H9 (cell line): ENCODE data around the gene TGFBR3L. TPM values are rescaled to one million over a fixed set of nuclear protein-coding genes. Genes with fewer than 3 reads are reported as not detected.

Experiments
- DNase-seq: peaks from one replicate; pipeline ENCODE4 v3.0.0-alpha.2; 2017
- H2AFZ ChIP-seq: one replicate; pipeline ENCODE4 v1.6.1; 2013; ENCODE audit warnings: mild to moderate bottlenecking, low read length, control low read depth, moderate library complexity
- H2AK5ac ChIP-seq: 2 replicates; pipeline ENCODE4 v1.6.1; 2013; ENCODE audit warnings: low read length, control low read depth, mixed read lengths; ENCODE audit not compliant: insufficient read length
- H2BK120ac ChIP-seq: one replicate; pipeline ENCODE4 v1.6.1; 2013; ENCODE audit warnings: low read depth, mild to moderate bottlenecking, low read length, control low read depth, inconsistent platforms; ENCODE audit not compliant: poor library complexity, severe bottlenecking
- H2BK12ac ChIP-seq: 2 replicates; pipeline ENCODE4 v1.6.1; 2013; ENCODE audit warnings: low read length, control low read depth, mixed read lengths, low read depth; ENCODE audit not compliant: insufficient read length
- H2BK15ac ChIP-seq: 2 replicates; pipeline ENCODE4 v1.6.1; 2013; ENCODE audit warnings: low read depth, low read length, control low read depth
- H2BK20ac ChIP-seq: one replicate; pipeline ENCODE4 v1.6.1; 2013; ENCODE audit warnings: low read depth, mild to moderate bottlenecking, low read length, control low read depth, inconsistent platforms; ENCODE audit not compliant: poor library complexity, severe bottlenecking
- H2BK5ac ChIP-seq: 2 replicates; pipeline ENCODE4 v1.6.1; 2013; ENCODE audit warnings: low read length, control low read depth, mixed read lengths; ENCODE audit not compliant: insufficient read length
- H3K14ac ChIP-seq: 2 replicates; pipeline ENCODE4 v1.6.1; 2013; ENCODE audit warnings: low read length, control low read depth; ENCODE audit not compliant: insufficient read depth
- H3K18ac ChIP-seq: 2 replicates; pipeline ENCODE4 v1.6.1; 2013; ENCODE audit warnings: low read depth, mild to moderate bottlenecking, mixed read lengths, low read length, control low read depth; ENCODE audit not compliant: insufficient read length
- H3K23ac ChIP-seq: 2 replicates; pipeline ENCODE4 v1.6.1; 2013; ENCODE audit warnings: low read length, control low read depth, mixed read lengths, low read depth; ENCODE audit not compliant: insufficient read length
- H3K23me2 ChIP-seq: 2 replicates; pipeline ENCODE4 v1.6.1; 2013; ENCODE audit warnings: low read depth, mild to moderate bottlenecking, mixed read lengths, low read length, control low read depth; ENCODE audit not compliant: insufficient read length, poor library complexity, severe bottlenecking
- H3K27ac ChIP-seq: 2 replicates; pipeline ENCODE4 v1.5.1; 2013; ENCODE audit warnings: low read length, control low read depth, mixed read lengths, low read depth; ENCODE audit not compliant: insufficient read length
- H3K27me3 ChIP-seq: 2 replicates; pipeline ENCODE4 v1.6.1; 2013; ENCODE audit warnings: low read length, control low read depth, inconsistent platforms; ENCODE audit not compliant: insufficient read depth
- H3K4ac ChIP-seq: 2 replicates; pipeline ENCODE4 v1.6.1; 2013; ENCODE audit warnings: low read depth, mild to moderate bottlenecking, control low read depth, inconsistent platforms, low read length, moderate library complexity
- H3K4me1 ChIP-seq: 2 replicates; pipeline ENCODE4 v1.6.1; 2013; ENCODE audit warnings: low read length, control low read depth, inconsistent platforms; ENCODE audit not compliant: insufficient read depth
- H3K4me2 ChIP-seq: 2 replicates; pipeline ENCODE4 v1.6.1; 2013; ENCODE audit warnings: low read length, control low read depth, mixed read lengths; ENCODE audit not compliant: insufficient read length, insufficient read depth
- H3K56ac ChIP-seq: 2 replicates; pipeline ENCODE4 v1.6.1; 2013; ENCODE audit warnings: low read depth, mild to moderate bottlenecking, mixed read lengths, low read length, control low read depth; ENCODE audit not compliant: insufficient read length
- H3K79me1 ChIP-seq: 2 replicates; pipeline ENCODE4 v1.6.1; 2013; ENCODE audit warnings: low read depth, mild to moderate bottlenecking, moderate library complexity, low read length, control low read depth, inconsistent platforms; ENCODE audit not compliant: insufficient read depth, poor library complexity, severe bottlenecking
- H3K79me2 ChIP-seq: 2 replicates; pipeline ENCODE4 v1.6.1; 2013; ENCODE audit warnings: low read length, control low read depth, inconsistent platforms; ENCODE audit not compliant: insufficient read depth
- H3K9ac ChIP-seq: 2 replicates; pipeline ENCODE4 v1.6.1; 2013; ENCODE audit warnings: low read length, control low read depth, mixed read lengths; ENCODE audit not compliant: insufficient read length; ENCODE audit errors: extremely low read depth
- H3K9me3 ChIP-seq: one replicate; pipeline ENCODE4 v1.6.1; 2013; ENCODE audit warnings: low read depth, low read length, inconsistent platforms; ENCODE audit not compliant: control insufficient read depth
- H3T11ph ChIP-seq: one replicate; pipeline ENCODE4 v1.6.1; 2013; ENCODE audit warnings: mild to moderate bottlenecking, low read length, control low read depth, inconsistent platforms
- H4K20me1 ChIP-seq: one replicate; pipeline ENCODE4 v1.6.1; 2013; ENCODE audit not compliant: control insufficient read depth, insufficient read length, insufficient read depth
- H4K5ac ChIP-seq: 2 replicates; pipeline ENCODE4 v1.6.1; 2013; ENCODE audit warnings: low read depth, mild to moderate bottlenecking, mixed read lengths, low read length, control low read depth; ENCODE audit not compliant: insufficient read length
- H4K8ac ChIP-seq: replicated peaks from 2 replicates; pipeline ENCODE4 v1.6.1; 2013; ENCODE audit warnings: low read length, control low read depth, mixed read lengths, low read depth; ENCODE audit not compliant: insufficient read length
- H4K91ac ChIP-seq: 2 replicates; pipeline ENCODE4 v1.6.1; 2013; ENCODE audit warnings: low read depth, mild to moderate bottlenecking, moderate library complexity, mixed read lengths, low read length, control low read depth; ENCODE audit not compliant: insufficient read length
- H3K27ac Mint-ChIP-seq, 3 experiments: 2 replicates in 2 of 3; 3 replicates in 1 of 3; pipeline ENCODE4 v1.8.0; 2020 to 2021; ENCODE audit warnings: mixed read lengths in 3 of 3, mild to moderate bottlenecking in 1 of 3, moderate library complexity in 1 of 3
- H3K27me3 Mint-ChIP-seq: 2 replicates; pipeline ENCODE4 v1.8.0; 2021; ENCODE audit warnings: low read depth, mild to moderate bottlenecking, moderate library complexity, mixed read lengths
- H3K36me3 Mint-ChIP-seq, 3 experiments: 2 replicates in 2 of 3; 3 replicates in 1 of 3; pipeline ENCODE4 v1.8.0; 2020 to 2021; ENCODE audit warnings: low read depth in 3 of 3, mixed read lengths in 3 of 3; ENCODE audit not compliant: insufficient read depth in 1 of 3
- H3K4me1 Mint-ChIP-seq, 2 experiments: 2 replicates each; pipeline ENCODE4 v1.8.0; 2020; ENCODE audit warnings: mixed read lengths in 2 of 2
- H3K4me3 Mint-ChIP-seq, 2 experiments: 2 replicates in 1 of 2; 3 replicates in 1 of 2; pipeline ENCODE4 v1.8.0; 2020 to 2021; ENCODE audit warnings: mild to moderate bottlenecking in 2 of 2, mixed read lengths in 2 of 2, moderate library complexity in 1 of 2
- H3K9me3 Mint-ChIP-seq, 2 experiments: 2 replicates in 1 of 2; 3 replicates in 1 of 2; pipeline ENCODE4 v1.8.0; 2020; ENCODE audit warnings: mild to moderate bottlenecking in 2 of 2, mixed read lengths in 2 of 2, moderate library complexity in 1 of 2
- WGBS: extraction: QIAGEN DNeasy Blood & Tissue Kit; methylation state at CpG from one replicate; pipeline ENCODE4 v1.1.7; 2013; ENCODE audit warnings: missing lambda C conversion rate, low lambda C conversion rate, mixed read lengths; ENCODE audit not compliant: insufficient read length; ENCODE audit errors: extremely low coverage; 5-methylcytosine and 5-hydroxymethylcytosine counted together
- total RNA-seq: library from RNA; stranded (reverse); gene quantifications from 2 replicates; pipeline ENCODE4 v1.2.1, GENCODE V29; 2021
- TF ChIP-seq, protein P1 (sequence below): fragments of 200-600 bp; sonication (generic); conservative IDR thresholded peaks from 3 replicates; pipeline ENCODE4 v1.8.0; 2021; ENCODE audit warnings: antibody characterized with exemption, mild to moderate bottlenecking

The TGFBR3L gene
- total RNA-seq, 1 experiment from 2014 or later: 5.5 TPM

DNA sequence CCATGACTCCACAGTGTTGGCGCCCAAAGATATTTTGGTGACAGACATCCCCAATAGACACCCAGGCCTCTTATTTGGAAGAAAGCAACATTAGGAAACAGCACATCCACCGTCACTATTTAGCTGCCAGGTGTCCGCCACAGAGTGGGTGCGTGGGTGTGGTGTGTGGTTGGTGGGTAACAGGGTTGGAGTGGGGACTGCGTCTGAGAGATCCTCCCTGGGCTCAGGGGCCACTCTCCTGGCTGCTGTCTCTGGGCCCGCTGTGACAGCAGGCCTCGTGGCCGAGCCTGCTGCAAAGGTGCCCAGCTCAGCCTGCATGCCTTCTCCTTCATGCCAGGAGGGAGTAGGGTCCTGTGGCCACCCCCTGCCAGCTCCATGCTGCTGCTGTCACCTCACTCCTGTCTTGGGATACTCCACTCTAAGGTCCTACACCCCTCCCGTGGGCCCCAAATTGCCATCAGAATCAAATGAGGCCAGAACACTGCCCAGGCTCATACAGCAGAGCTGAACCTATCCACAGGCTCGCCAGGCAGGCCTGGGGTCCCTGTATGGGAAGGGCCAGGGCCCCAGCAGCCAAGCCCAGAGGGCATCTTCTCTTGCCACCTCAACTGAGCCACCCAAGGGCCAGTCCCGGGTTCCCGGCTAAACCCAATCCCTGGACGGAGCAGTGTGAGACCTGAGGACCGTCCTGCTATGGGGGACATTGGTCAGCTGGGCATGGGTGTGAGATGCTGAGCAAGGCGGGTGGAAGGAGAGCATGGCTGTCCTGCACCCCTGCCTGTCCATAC, 53.6 kb downstream of the TGFBR3L start:
- H3K18ac ChIP-seq: no peak overlapping the region
- Mint-ChIP-seq H3K9me3 (no peaks in the 10 kb centered on the region), H3K4me1 (peaks cover 17 to 23% of the 10 kb centered on the region in 2 experiments), H3K27me3 (no peaks in the 10 kb centered on the region), H3K27ac (peak overlapping the region; percentile 48 to 95 (median 80)), H3K4me3 (no peak overlapping the region), H3K36me3 (peaks cover 31 to 81% (median 60%) of the 10 kb centered on the region in 3 experiments)
- H3K4me1 ChIP-seq: no peaks in the 10 kb centered on the region
- H3T11ph ChIP-seq: no peak overlapping the region
- no peak overlapping the region for H2BK12ac ChIP-seq
- H2BK120ac ChIP-seq: no peak overlapping the region
- H3K56ac ChIP-seq: no peak overlapping the region
- H3K4ac ChIP-seq: no peak overlapping the region
- H4K8ac ChIP-seq: no peak overlapping the region
- H2AFZ ChIP-seq: no peak overlapping the region
- no peaks in the 10 kb centered on the region for H3K79me1 ChIP-seq
- H4K20me1 ChIP-seq: no peaks in the 10 kb centered on the region
- H3K79me2 ChIP-seq: no peaks in the 10 kb centered on the region
- WGBS: no CpG with 5 or more reads among the region's 15 CpGs
- no peak overlapping the region; the same call in 1 of the 2 replicates for H3K14ac ChIP-seq
- H3K9me3 ChIP-seq: no peaks in the 10 kb centered on the region
- no peak overlapping the region for H4K91ac ChIP-seq
- TF ChIP-seq, protein P1, sequence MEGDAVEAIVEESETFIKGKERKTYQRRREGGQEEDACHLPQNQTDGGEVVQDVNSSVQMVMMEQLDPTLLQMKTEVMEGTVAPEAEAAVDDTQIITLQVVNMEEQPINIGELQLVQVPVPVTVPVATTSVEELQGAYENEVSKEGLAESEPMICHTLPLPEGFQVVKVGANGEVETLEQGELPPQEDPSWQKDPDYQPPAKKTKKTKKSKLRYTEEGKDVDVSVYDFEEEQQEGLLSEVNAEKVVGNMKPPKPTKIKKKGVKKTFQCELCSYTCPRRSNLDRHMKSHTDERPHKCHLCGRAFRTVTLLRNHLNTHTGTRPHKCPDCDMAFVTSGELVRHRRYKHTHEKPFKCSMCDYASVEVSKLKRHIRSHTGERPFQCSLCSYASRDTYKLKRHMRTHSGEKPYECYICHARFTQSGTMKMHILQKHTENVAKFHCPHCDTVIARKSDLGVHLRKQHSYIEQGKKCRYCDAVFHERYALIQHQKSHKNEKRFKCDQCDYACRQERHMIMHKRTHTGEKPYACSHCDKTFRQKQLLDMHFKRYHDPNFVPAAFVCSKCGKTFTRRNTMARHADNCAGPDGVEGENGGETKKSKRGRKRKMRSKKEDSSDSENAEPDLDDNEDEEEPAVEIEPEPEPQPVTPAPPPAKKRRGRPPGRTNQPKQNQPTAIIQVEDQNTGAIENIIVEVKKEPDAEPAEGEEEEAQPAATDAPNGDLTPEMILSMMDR: no peak
- no peak overlapping the region for H4K5ac ChIP-seq
- no peaks in the 10 kb centered on the region for H3K23me2 ChIP-seq
- no peak overlapping the region for H3K27ac ChIP-seq
- DNase-seq: no peak
- H2BK20ac ChIP-seq: no peak overlapping the region
- H3K9ac ChIP-seq: no peak overlapping the region
- H2BK5ac ChIP-seq: no peak overlapping the region
- no peaks in the 10 kb centered on the region for H3K27me3 ChIP-seq
- no peak overlapping the region for H2BK15ac ChIP-seq
- H3K4me2 ChIP-seq: no peak overlapping the region
- H2AK5ac ChIP-seq: no peak overlapping the region
- H3K23ac ChIP-seq: no peak overlapping the region

Other genes with a start within 250 kb of the TGFBR3L start
- gene RETN, start 245.8 kb upstream of the TGFBR3L start, total RNA-seq: not detected in 2 replicates
- gene MCEMP1, start 237.7 kb upstream of the TGFBR3L start, total RNA-seq: 0.13 TPM in 1 of 2 replicates, not detected in the other
- gene TRAPPC5, start 234.0 kb upstream of the TGFBR3L start, total RNA-seq: 77.4 and 87.8 TPM in 2 replicates
- not detected in 2 replicates for gene FCER2, start 212.7 kb upstream of the TGFBR3L start, total RNA-seq
- gene CLEC4G, start 182.7 kb upstream of the TGFBR3L start, total RNA-seq: 0.26 TPM in 1 of 2 replicates, not detected in the other
- not detected in 2 replicates for gene CD209, start 167.3 kb upstream of the TGFBR3L start, total RNA-seq
- not detected in 2 replicates for gene CLEC4M, start 151.6 kb upstream of the TGFBR3L start, total RNA-seq
- gene EVI5L, start 84.6 kb upstream of the TGFBR3L start, total RNA-seq: 7.1 and 7.8 TPM in 2 replicates
- gene PRR36, start 40.4 kb upstream of the TGFBR3L start, total RNA-seq: 20.4 and 21.4 TPM in 2 replicates
- gene LRRC8E, start 26.3 kb upstream of the TGFBR3L start, total RNA-seq: 4.6 and 4.8 TPM in 2 replicates
- 47.2 and 48.1 TPM in 2 replicates for gene MAP2K7, start 11.0 kb upstream of the TGFBR3L start, total RNA-seq
- gene SNAPC2, start 5.5 kb downstream of the TGFBR3L start, total RNA-seq: 17.1 and 17.8 TPM in 2 replicates
- gene CTXN1, start 11.3 kb downstream of the TGFBR3L start, total RNA-seq: 22.7 and 24.5 TPM in 2 replicates
- gene TIMM44, start 28.8 kb downstream of the TGFBR3L start, total RNA-seq: 114 and 122 TPM in 2 replicates
- 147 and 149 TPM in 2 replicates for gene ELAVL1, start 90.8 kb downstream of the TGFBR3L start, total RNA-seq
- not detected in 2 replicates for gene CCL25, start 137.9 kb downstream of the TGFBR3L start, total RNA-seq
- gene FBN3, start 234.8 kb downstream of the TGFBR3L start, total RNA-seq: 24.9 and 31.0 TPM in 2 replicates